Natural killer cell (primary cell): ENCODE data around the gene MEAK7. TPM values are rescaled to one million over a fixed set of nuclear protein-coding genes. Genes with fewer than 3 reads are reported as not detected.

ENCODE experiments used
- ATAC-seq, 3 donors: fragments of 150-1000 bp in 2 of 3; fragments of 200-7000 bp in 1 of 3; cut with Tn5 transposase; 1 replicate in 1 of 3; 2 replicates in 2 of 3; pipeline ENCODE4 v1.10.0; 2021; ENCODE audit warnings: mild to moderate bottlenecking in 2 of 3, moderate library complexity in 2 of 3
- DNase-seq, 2 donors: peaks; one replicate each; pipeline versions ENCODE4 v3.0.0 to v3.0.0-alpha.2; 2013 to 2021; ENCODE audit warnings: mixed read lengths in 1 of 2
- H3K27ac ChIP-seq: one replicate; pipeline ENCODE4 v1.5.1; 2013; ENCODE audit warnings: mild to moderate bottlenecking, low read length
- H3K27me3 ChIP-seq: one replicate; pipeline ENCODE4 v1.6.1; 2013; ENCODE audit warnings: low read length; ENCODE audit not compliant: control insufficient read depth, insufficient read depth
- H3K36me3 ChIP-seq: one replicate; pipeline ENCODE4 v1.6.1; 2013; ENCODE audit warnings: low read length; ENCODE audit not compliant: control insufficient read depth, insufficient read depth
- H3K4me1 ChIP-seq: one replicate; pipeline ENCODE4 v1.6.1; 2013; ENCODE audit warnings: low read length; ENCODE audit not compliant: control insufficient read depth, insufficient read depth
- H3K4me3 ChIP-seq: one replicate; pipeline ENCODE4 v1.5.1; 2013; ENCODE audit warnings: low read length
- H3K9me3 ChIP-seq: one replicate; pipeline ENCODE4 v1.6.1; 2013; ENCODE audit warnings: low read length; ENCODE audit not compliant: control insufficient read depth, insufficient read depth
- H3K27ac Mint-ChIP-seq, 2 donors: one replicate each; pipeline ENCODE4 v1.8.0; 2022; ENCODE audit warnings: mild to moderate bottlenecking in 2 of 2, mixed read lengths in 2 of 2, moderate library complexity in 1 of 2
- H3K27me3 Mint-ChIP-seq, 2 donors: one replicate each; pipeline ENCODE4 v1.8.0; 2022; ENCODE audit warnings: low read depth in 2 of 2, mixed read lengths in 2 of 2
- H3K36me3 Mint-ChIP-seq: one replicate; pipeline ENCODE4 v1.8.0; 2022; ENCODE audit warnings: mixed read lengths
- H3K4me1 Mint-ChIP-seq, 2 donors: one replicate each; pipeline ENCODE4 v1.8.0; 2022; ENCODE audit warnings: mixed read lengths in 2 of 2
- H3K4me3 Mint-ChIP-seq: one replicate; pipeline ENCODE4 v1.8.0; 2022; ENCODE audit warnings: mild to moderate bottlenecking, moderate library complexity, mixed read lengths
- H3K9me3 Mint-ChIP-seq, 2 donors: one replicate each; pipeline ENCODE4 v1.8.0; 2022; ENCODE audit warnings: mixed read lengths in 2 of 2
- CTCF ChIP-seq: fragments of 200-600 bp; IDR thresholded peaks from one replicate; pipeline ENCODE4 v1.8.0; 2022; ENCODE audit warnings: antibody characterized with exemption
- WGBS: methylation state at CpG from one replicate; pipeline ENCODE4 v1.1.7; 2013; ENCODE audit warnings: missing lambda C conversion rate; ENCODE audit not compliant: insufficient coverage; 5-methylcytosine and 5-hydroxymethylcytosine counted together
- intact Hi-C: fragments of 100-400 bp; cut with micrococcal nuclease; formaldehyde crosslinking; loops from one replicate; pipeline ENCODE4 v1.14.2; 2022
- total RNA-seq, 4 donors: library from RNA; stranded (reverse); fragments of 120-200 nt in 1 of 4; gene quantifications; one replicate each; pipeline versions ENCODE4 v1.2.3 to v1.2.4, GENCODE V29; 2013 to 2022

MEAK7 gene
- total RNA-seq, 3 donors from 2014 or later (not counting 1 experiment from before 2014, with no cell fraction given), result 4.8 to 8.5 (median 4.8) TPM

DNA sequence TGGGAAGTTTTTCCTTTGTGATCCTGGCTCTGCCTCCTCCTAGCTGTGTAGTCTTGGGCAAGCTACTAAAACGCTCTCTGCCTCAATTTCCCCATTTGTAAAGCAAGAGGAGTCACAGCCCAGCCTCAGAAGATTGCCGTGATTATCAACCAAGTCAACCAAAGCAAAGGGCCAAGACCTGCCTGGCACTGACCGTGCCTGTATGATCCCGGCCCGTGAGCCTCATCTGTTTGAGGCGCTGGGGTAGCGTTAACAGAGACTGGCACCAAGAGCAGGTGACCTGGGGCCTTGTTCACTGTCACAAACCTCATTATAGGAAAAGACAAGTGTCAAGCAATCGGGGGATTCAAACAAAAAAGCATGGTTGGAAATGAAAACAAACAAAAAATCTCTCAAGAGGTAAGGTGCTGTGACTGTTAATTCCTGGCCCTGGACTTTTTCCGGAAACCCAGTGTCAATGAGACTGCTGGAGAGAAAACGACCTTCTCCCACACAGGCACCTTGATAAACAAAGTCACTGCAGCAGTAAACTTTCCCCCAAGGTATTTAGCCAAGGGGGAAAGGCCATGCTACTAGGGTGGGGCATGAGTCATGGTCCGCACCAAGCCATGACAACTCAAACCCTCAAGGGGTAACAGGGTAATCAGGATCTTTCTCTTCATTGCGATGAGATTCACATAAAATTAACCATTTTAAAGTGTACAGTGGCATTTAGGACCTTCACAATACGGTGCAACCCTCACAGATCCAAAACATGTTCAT lies 5.4 kb downstream of the MEAK7 start:
- ATAC-seq (no peak), DNase-seq (no peak)
- peaks cover 5% of the 10 kb centered on the region for H3K36me3 ChIP-seq
- TF ChIP-seq CTCF, result no peak
- H3K4me3 Mint-ChIP-seq, result no peak overlapping the region
- H3K4me1 Mint-ChIP-seq, result peaks cover 0 to 5% of the 10 kb centered on the region in 2 donors
- no peaks in the 10 kb centered on the region for H3K27me3 Mint-ChIP-seq
- H3K9me3 ChIP-seq, result no peaks in the 10 kb centered on the region
- no peak overlapping the region for H3K27ac ChIP-seq
- H3K27me3 ChIP-seq, result no peaks in the 10 kb centered on the region
- no peak overlapping the region for H3K4me3 ChIP-seq
- no peak overlapping the region for H3K27ac Mint-ChIP-seq
- whole genome bisulfite sequencing, result 92% methylated on average over 13 of the region's 13 CpGs
- H3K4me1 ChIP-seq, result peaks cover 5% of the 10 kb centered on the region
- peaks cover 7% of the 10 kb centered on the region for H3K36me3 Mint-ChIP-seq
- no peaks in the 10 kb centered on the region for H3K9me3 Mint-ChIP-seq
- intact Hi-C loops, result no loop called here

DNA sequence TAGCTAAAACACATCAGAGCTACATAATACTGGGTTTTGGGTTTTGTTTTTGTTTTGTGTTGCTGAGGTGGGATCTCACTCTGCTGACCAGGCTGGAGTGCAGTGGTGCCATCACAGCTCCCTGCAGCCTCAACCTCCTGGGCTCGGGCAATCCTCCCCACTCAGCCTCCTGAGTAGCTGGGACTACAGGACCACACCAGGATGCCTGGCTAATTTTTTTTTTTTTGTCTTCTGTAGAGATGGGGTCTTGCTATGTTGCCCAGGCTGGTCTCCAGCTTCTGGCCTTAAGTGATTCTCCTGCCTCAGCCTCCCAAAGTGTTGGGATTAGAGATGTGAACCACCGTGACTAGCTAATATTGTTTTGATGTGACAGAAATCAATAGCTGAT lies 6.2 kb downstream of the MEAK7 start:
- Mint-ChIP-seq H3K9me3 (no peaks in the 10 kb centered on the region), H3K4me3 (no peak overlapping the region), H3K4me1 (no peaks in the 10 kb centered on the region), H3K27me3 (no peaks in the 10 kb centered on the region), H3K27ac (no peak overlapping the region), H3K36me3 (peaks cover 7% of the 10 kb centered on the region)
- WGBS, result 100% methylated on average over 2 of the region's 2 CpGs
- Histone ChIP-seq H3K36me3 (peaks cover 5% of the 10 kb centered on the region), H3K9me3 (no peaks in the 10 kb centered on the region), H3K27ac (no peak overlapping the region), H3K4me3 (no peak overlapping the region), H3K4me1 (no peaks in the 10 kb centered on the region), H3K27me3 (no peaks in the 10 kb centered on the region)
- intact Hi-C loops, result no loop called here
- no peak for DNase-seq
- ATAC-seq, result no peak
- no peak for TF ChIP-seq CTCF

DNA sequence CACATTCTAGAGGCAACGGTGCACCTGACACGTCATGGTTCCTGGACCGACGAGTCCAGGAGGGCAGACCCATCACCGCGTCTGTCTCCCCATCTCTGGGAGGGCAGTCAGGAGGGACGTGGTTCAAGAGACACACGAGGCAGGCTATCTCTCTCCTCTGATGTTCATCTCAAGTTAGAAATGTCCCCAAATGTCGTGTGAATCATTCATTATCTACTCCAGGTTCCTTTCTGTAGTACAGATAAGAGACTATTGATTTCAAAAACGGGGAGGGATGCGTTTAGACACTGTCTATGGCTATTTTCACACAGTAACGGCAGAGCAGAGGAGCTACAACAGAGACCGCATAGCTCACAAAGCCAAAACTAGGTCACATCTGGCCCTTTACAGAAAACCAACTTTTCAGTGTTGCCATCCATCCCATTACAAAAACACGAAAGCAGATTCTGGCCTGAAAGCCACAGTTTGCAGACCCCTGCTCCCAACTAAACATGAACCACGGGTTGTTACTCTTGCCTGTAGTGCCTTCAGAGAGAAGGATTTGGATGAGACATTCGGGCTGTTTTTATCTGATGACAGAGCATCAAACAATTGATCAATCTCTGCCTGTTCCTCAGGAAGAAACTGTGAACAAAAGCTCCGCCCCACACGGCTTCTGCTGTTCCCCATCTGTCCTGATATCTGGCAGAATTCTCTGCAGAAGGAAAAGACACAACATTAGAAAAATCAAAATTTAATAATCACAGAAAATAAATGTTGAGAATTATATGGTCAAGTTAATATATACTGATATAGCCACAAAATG lies 6.8 kb downstream of the MEAK7 start:
- 86% methylated on average over 18 of the region's 18 CpGs for WGBS
- TF ChIP-seq CTCF, result no peak
- ATAC-seq (no peak), DNase-seq (no peak)
- Mint-ChIP-seq H3K27me3 (no peaks in the 10 kb centered on the region), H3K36me3 (peaks cover 7% of the 10 kb centered on the region), H3K4me3 (no peak overlapping the region), H3K9me3 (no peaks in the 10 kb centered on the region), H3K4me1 (no peaks in the 10 kb centered on the region), H3K27ac (no peak overlapping the region)
- intact Hi-C loops, result no loop called here
- H3K27ac ChIP-seq, result no peak overlapping the region
- peaks cover 5% of the 10 kb centered on the region for H3K36me3 ChIP-seq
- no peak overlapping the region for H3K4me3 ChIP-seq
- H3K27me3 ChIP-seq, result no peaks in the 10 kb centered on the region
- H3K4me1 ChIP-seq, result no peaks in the 10 kb centered on the region
- H3K9me3 ChIP-seq, result no peaks in the 10 kb centered on the region
